Lower leg skin (tissue), 4 donors: ENCODE data around the gene PCCA. TPM values are rescaled to one million over a fixed set of nuclear protein-coding genes. Genes with fewer than 3 reads are reported as not detected.

Source experiments
- DNase-seq, 2 donors: peaks; one replicate each; pipeline ENCODE4 v3.0.0-alpha.2; 2019; ENCODE audit warnings: low spot score in 2 of 2
- H3K4me3 ChIP-seq: fragments of 200-600 bp; sonication (generic); 2 replicates; pipeline ENCODE4 v1.5.1; 2017; ENCODE audit warnings: mild to moderate bottlenecking, low read depth; ENCODE audit not compliant: poor library complexity, severe bottlenecking
- POLR2A ChIP-seq, 2 donors: fragments of 450-650 bp; IDR thresholded peaks; one replicate each; pipeline ENCODE4 v1.6.1; 2016 to 2017; ENCODE audit warnings: antibody characterized with exemption in 2 of 2, mild to moderate bottlenecking in 1 of 2, moderate library complexity in 1 of 2
- WGBS, 2 donors: methylation state at CpG; one replicate each; pipeline ENCODE4 v1.1.5; 2018; 5-methylcytosine and 5-hydroxymethylcytosine counted together
- intact Hi-C: fragments of 100-400 bp; cut with DNase I; formaldehyde crosslinking; loops from one replicate; pipeline ENCODE4 v1.15.0; 2023; ENCODE audit warnings: low total_unique reads
- total RNA-seq, 4 donors: library from RNA; depleted of rRNA; stranded (reverse); fragments of >200 nt; gene quantifications; one replicate each; pipeline ENCODE4 v1.1.0, GENCODE V29; 2016
- TF ChIP-seq, protein P1 (sequence below), 3 donors: fragments of 450-650 bp; IDR thresholded peaks; one replicate each; pipeline ENCODE4 v1.5.1; 2016; ENCODE audit warnings: antibody characterized with exemption in 3 of 3, mild to moderate bottlenecking in 3 of 3, moderate library complexity in 2 of 3

Gene PCCA
- total RNA-seq, 4 donors from 2014 or later = 24.3 to 34.2 (median 26.2) TPM

DNA sequence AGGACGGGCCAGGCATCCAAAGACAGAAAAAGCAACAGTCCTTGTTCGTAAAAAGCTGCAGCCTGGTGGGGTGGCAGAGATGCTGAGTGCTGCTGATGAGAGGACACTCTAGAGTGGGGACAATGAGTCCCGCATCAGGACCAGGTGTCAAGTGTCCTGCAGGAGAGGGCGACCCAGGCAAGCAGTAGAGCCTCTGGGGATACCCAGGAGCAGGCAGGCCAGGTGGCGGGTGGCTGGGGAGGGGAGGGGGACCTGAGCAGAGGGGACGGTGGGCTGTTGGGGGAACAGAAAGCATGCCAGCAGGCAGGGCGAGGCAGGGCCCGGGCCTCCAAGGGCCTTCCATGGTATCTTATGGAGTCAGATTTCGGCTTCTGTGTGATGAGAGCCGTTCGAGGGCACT, 463.9 kb downstream of the PCCA start:
- DNase-seq = no peak
- whole genome bisulfite sequencing, 2 donors = 92 to 94% methylated on average over 11 of the region's 11 CpGs
- intact Hi-C loops = loop anchor here (5.0 kb wide), 1 partner anchor 160 kb away; no protein-coding TSS in a partner anchor
- no peak overlapping the region for H3K4me3 ChIP-seq
- no peak for TF ChIP-seq POLR2A (IDR thresholded peaks at IDR 0.05)
- TF ChIP-seq, protein P1, sequence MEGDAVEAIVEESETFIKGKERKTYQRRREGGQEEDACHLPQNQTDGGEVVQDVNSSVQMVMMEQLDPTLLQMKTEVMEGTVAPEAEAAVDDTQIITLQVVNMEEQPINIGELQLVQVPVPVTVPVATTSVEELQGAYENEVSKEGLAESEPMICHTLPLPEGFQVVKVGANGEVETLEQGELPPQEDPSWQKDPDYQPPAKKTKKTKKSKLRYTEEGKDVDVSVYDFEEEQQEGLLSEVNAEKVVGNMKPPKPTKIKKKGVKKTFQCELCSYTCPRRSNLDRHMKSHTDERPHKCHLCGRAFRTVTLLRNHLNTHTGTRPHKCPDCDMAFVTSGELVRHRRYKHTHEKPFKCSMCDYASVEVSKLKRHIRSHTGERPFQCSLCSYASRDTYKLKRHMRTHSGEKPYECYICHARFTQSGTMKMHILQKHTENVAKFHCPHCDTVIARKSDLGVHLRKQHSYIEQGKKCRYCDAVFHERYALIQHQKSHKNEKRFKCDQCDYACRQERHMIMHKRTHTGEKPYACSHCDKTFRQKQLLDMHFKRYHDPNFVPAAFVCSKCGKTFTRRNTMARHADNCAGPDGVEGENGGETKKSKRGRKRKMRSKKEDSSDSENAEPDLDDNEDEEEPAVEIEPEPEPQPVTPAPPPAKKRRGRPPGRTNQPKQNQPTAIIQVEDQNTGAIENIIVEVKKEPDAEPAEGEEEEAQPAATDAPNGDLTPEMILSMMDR (IDR thresholded peaks at IDR 0.05) = no peak

DNA sequence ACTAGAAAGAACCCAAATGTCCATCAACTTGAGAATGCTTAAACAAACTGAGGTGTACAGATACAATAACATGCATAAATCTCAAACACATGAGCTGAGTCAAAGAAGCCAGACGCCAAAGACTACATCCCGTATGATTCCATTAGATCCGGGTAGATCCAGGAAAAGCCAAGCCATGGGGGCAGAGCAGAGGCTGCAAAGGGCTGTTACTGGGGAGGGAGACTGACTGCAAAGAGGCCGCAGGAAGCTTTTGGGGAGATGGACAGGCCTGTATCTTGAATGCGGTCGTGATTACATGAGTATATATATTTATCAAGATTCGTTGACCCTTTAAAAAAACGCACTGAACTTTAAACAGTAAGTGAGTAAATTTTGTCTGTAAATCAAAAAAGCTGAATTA, 471.0 kb downstream of the PCCA start:
- TF ChIP-seq, protein P1 (IDR thresholded peaks at IDR 0.05) = no peak
- no peak for TF ChIP-seq POLR2A (IDR thresholded peaks at IDR 0.05)
- intact Hi-C loops = no loop called here

DNA sequence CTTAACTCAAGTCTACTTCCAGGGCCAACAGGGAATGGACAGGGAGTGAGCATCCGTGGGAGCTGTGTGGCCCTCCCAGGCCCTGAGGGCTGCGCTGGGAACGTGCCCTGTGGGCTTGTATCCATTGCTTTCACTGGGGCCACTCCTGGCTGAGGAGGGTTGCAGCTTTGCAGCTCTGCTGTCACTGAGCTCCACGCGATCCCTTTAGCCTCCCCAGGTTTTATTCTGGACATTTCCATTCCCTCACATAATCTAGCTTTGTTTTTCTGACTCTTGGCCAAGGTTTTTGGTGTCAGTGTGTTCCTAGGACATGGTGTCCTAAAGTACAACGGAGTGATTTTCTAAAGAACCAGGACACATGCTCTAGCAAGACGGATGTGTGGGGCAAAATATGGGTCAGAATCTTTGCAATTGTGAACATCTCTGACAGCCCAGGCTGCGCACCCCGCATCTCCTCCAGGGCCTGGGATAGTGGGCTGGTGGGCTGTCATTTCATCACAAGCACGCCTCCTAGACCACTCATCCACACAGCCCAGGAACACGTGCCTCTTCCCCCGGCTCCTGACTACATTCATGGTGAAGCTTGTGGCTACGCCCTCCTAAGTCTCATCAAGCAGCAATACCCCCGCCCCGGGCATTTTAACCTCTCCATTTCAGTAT, 471.7 kb downstream of the PCCA start:
- WGBS, 2 donors = 84 to 89% methylated on average over 15 of the region's 15 CpGs
- no peak for DNase-seq
- intact Hi-C loops = no loop called here
- no peak overlapping the region for H3K4me3 ChIP-seq
- TF ChIP-seq POLR2A (IDR thresholded peaks at IDR 0.05) = no peak
- TF ChIP-seq, protein P1 (IDR thresholded peaks at IDR 0.05) = no peak

More for the DNA sequence above, 471.0 kb downstream of the PCCA start:
- H3K4me3 ChIP-seq = no peak overlapping the region
- WGBS, 2 donors = 90 to 92% methylated on average over 8 of the region's 8 CpGs
- DNase-seq = no peak

DNA sequence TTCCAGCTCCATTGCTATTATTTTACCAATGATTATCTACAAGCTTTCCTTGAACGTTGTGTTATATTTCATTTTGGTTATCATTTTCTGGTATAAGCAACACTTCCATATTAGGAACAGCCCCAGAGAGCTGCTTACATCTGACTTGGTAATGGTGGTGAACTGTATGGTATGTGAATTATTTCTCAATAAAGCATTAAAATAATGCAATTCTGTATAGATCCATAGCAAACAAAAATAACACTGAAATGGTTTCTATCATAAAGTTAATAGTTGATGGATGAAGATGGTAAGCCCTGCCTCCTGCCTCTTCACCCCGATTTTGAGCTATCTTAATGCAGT, 472.2 kb downstream of the PCCA start:
- H3K4me3 ChIP-seq = no peak overlapping the region
- intact Hi-C loops = no loop called here
- no peak for DNase-seq
- WGBS, 2 donors = 72 to 76% methylated on average over 2 of the region's 2 CpGs
- TF ChIP-seq POLR2A (IDR thresholded peaks at IDR 0.05) = no peak
- TF ChIP-seq, protein P1 (IDR thresholded peaks at IDR 0.05) = no peak

DNA sequence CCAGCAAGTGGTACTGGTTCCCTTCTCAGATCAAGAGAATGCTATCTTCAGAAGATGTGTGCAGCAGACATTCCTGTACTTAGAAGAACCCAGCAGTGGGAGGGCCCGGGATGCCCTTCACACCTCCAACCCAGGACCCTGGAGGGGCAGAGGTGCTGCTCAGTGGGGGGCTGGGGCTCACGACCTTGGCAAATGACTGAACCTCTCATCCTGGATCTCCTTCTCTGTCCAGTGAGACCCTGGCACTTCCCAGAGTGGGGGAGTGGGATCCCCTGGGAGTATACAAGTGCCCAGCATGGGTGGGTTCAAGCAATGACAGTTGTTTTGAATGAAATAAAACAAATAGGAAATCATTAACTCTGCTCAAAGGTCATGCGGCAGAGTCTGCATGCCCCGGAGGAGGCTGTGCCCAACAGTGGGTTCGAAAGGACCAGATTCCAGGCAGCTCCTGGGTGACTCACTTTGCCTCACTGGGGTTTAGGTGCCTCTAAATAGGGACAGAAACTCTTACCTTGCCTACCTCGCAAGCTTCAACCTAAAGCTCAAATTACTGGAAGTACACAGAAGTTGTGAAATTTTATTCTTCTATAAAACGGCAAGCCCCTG, 472.8 kb downstream of the PCCA start:
- intact Hi-C loops = no loop called here
- H3K4me3 ChIP-seq = no peak overlapping the region
- no peak for DNase-seq
- WGBS, 2 donors = 63 to 64% methylated on average over 7 of the region's 7 CpGs
- TF ChIP-seq POLR2A (IDR thresholded peaks at IDR 0.05) = no peak
- TF ChIP-seq, protein P1 (IDR thresholded peaks at IDR 0.05) = no peak
